Fibroblast of skin of right quadriceps (primary cell): Measurements from ENCODE around the gene VPS54.

Experiments used
- DNase-seq: peaks from one replicate; pipeline ENCODE4 v3.0.0-alpha.2; 2013

The VPS54 gene, protein sequence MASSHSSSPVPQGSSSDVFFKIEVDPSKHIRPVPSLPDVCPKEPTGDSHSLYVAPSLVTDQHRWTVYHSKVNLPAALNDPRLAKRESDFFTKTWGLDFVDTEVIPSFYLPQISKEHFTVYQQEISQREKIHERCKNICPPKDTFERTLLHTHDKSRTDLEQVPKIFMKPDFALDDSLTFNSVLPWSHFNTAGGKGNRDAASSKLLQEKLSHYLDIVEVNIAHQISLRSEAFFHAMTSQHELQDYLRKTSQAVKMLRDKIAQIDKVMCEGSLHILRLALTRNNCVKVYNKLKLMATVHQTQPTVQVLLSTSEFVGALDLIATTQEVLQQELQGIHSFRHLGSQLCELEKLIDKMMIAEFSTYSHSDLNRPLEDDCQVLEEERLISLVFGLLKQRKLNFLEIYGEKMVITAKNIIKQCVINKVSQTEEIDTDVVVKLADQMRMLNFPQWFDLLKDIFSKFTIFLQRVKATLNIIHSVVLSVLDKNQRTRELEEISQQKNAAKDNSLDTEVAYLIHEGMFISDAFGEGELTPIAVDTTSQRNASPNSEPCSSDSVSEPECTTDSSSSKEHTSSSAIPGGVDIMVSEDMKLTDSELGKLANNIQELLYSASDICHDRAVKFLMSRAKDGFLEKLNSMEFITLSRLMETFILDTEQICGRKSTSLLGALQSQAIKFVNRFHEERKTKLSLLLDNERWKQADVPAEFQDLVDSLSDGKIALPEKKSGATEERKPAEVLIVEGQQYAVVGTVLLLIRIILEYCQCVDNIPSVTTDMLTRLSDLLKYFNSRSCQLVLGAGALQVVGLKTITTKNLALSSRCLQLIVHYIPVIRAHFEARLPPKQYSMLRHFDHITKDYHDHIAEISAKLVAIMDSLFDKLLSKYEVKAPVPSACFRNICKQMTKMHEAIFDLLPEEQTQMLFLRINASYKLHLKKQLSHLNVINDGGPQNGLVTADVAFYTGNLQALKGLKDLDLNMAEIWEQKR

DNA sequence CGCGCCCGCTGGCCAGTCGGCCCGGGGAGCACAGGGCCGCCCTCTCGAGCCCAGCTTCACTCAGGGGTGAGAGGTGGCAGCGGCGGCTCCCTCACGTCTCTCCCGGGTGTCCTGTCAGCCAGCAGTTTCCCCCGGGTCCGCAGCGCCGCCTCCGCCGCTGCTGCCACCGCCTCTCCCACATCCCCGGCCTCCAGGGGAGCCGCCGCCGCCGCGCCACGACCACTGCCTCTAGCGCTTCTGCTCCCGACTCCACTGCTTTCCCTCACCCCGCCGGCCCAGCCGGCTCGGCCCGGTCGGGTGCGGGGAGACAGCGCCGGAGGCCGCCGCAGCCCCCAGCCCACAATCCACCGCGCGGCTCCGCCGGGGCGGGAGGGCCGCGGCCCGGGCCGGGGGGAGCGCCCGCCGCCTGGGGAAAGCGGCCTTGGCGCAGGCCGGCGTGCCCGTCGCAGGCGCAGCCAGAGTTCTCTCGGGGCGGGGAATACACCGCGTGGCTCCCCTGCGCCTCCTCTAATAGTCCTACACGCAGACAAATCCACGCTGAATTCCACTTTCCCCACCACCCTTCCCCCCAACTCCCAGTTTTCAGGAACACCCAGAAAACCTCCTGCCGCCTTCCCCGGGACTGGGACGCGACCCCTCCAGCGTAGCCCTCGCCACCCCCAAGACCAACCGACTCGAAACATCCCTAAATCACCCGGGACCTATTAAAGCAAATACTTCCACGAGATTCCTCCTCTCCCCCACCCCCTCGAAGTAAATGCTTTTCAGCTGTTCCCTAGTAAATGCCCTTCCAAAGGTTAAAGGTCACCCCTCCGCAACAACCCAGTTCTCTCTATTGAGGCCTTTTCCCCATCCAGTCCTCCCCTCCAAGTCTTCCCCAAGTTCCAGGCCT, at the start of gene VPS54:
Gene VPS54 (minus strand): TSS at position 346 of the 892 bp plus-strand sequence. CDS start 35,429 bp downstream, outside the sequence.
- peak; percentile 66 for DNase-seq

DNA sequence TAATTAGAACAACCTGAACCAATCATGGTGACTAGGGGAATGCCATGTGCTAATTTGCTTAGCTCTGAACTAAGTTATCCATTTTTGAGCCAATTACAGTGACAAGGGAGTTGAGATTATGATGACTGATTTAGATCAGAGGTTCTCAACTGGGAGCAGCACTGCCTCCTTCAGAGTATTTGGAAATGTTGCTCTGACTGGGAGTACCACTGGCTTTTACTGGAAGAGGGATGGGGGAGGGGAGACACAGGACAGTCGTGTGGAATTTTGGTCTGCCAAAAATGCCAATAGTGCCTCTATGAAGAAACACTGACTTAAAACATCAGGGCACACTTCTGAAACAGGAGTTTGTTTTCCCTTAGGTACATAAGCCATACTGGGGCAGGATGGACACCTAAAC, 48.1 kb upstream of the VPS54 start:
- no peak for DNase-seq

DNA sequence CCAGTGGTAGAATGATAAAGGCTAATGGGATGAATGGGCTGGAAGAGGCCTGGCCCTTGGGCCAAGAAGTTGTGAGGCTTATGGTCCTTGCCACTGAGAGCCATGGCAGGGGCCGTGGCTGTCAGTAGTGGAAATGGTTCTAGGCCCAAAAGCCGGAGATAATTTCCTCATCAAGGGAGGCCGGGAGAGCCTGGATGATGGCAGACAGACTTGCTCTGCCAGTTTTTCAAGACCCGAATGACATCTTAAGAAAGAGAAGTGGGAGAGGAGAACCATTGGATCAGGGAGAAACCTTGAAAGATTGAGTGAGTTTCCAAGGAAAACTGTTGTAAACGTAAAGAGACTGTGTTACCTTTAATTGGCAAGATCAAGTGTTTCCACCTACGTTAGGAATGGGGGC, 46.3 kb upstream of the VPS54 start:
- DNase-seq = no peak

DNA sequence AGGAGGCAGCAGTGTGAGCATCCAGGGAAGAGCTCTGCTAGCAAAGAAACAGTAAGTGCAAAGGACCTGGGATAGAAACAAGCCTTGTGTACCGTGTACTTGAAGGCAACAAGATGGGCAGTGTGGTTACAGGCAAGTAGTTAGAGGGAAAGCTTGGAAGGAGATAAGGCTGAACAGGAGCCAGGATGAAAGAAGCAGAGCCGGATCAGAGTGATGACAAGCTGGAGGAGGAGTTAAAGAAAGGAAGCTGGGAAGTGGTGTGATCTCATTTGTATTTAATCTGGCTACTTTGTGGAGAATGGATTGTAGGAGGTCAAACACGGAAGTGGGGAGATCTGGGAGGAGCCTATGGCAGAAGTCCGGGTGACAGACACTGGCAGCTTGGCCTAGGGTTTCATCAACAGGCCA, 44.7 kb upstream of the VPS54 start:
- peak; percentile 54 for DNase-seq

DNA sequence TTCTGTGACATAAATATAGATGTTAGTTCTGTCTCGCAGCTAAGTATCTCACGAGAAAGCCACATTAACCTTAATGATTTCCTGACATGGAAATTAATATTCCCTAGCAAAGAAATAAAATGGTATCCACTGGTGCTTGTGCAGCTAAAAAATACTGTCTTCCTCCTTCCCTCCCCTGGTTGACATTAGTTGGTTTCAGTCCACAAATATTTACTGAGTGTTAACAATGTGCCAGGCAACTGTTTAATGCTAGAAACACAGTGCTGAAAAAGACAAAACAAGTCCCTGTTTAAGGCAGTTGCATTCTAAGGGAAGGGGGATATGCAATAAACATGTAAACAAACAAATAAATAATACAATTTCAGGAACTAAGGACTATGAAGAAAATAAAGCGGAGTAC, 44.2 kb upstream of the VPS54 start:
- DNase-seq = no peak

DNA sequence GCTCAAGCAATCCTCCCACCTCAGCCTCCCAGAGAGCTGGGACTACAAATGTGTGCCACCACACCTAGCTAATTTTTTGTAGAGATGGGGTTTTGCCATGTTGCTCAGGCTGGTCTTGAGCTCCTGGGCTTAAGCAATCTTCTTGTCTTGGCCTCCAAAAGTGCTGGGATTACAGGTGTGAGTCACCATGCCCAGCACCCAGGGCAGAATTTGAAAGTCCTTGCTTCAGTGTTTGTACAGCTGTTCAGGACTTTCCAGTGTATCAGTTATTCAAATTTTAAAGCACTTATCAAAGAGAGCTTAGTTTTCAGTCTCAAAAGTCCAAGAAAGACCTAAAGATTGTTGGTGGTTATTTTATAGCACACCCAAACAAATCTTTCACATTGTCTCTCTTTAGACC, 43.6 kb upstream of the VPS54 start:
- DNase-seq = peak; percentile 44

DNA sequence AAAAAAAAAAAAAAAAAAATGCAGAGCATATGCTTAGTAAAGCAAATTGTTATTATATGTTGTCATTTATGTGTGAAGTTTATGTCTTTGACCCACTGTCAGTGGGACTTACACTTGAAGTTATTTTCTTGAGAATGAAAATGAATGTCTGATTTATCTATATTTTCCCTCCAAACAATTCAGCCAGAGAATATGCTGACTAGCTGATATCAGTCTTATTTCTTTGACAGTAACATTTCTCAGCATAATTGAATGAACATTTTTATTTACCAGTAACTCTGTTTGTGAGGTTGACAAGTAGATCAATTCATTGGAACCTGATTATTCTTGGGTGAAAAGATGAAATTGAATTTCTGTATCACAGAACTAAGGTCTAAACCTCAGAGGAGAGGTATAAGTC, 40.0 kb upstream of the VPS54 start:
- DNase-seq = no peak

DNA sequence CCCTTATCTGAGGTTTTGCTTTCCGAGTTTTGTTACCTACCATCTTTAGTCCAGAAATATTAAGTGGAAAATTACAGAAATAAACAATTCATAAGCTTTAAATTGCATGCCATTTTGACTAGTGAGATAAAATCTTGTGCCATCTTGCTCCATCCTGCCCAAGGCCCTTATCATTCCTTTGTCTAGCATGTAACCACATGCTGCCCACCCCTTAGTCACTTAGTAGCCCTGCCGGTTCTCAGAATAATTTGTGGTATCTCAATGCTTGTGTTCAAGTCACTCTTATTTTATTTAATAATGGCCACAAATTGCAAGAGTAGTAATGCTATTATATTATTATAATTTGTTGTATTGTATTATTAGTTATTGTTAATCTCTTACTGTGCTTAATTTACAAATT, 36.8 kb upstream of the VPS54 start:
- no peak for DNase-seq

DNA sequence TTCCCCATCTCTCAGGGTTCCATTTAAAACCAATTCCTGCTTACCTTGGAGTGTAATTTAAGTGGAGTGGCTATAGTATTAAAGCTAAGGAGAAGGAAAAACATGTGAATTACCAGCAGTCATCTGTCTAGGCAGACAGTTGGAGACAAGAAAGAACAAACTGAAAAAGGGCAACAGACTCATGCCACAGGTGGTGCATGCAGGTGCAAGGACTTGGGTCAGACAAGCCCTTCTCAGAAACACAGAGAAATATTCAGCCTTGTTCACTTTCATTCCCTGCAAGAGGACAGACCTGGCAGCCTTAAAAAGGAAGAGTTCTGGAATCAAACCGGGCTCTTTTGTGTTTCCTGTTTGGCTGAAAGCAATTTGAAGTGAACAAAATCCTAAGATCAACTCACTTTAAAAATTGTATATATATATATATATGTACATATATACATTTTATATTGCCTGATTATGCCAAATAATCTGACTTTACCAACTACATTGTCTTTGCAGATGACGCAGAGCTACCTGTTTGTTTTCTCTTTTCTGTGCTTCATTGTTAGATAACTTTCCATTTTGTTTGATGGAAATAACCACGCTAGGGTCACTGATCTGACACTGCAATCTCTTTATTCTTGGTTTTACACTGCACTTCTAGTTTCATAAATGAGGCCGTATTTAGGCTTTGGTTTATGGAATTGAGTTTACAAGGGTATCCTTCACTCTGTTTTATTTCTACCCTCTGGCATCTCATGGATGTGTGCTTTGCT, 35.1 kb upstream of the VPS54 start:
- DNase-seq = no peak

DNA sequence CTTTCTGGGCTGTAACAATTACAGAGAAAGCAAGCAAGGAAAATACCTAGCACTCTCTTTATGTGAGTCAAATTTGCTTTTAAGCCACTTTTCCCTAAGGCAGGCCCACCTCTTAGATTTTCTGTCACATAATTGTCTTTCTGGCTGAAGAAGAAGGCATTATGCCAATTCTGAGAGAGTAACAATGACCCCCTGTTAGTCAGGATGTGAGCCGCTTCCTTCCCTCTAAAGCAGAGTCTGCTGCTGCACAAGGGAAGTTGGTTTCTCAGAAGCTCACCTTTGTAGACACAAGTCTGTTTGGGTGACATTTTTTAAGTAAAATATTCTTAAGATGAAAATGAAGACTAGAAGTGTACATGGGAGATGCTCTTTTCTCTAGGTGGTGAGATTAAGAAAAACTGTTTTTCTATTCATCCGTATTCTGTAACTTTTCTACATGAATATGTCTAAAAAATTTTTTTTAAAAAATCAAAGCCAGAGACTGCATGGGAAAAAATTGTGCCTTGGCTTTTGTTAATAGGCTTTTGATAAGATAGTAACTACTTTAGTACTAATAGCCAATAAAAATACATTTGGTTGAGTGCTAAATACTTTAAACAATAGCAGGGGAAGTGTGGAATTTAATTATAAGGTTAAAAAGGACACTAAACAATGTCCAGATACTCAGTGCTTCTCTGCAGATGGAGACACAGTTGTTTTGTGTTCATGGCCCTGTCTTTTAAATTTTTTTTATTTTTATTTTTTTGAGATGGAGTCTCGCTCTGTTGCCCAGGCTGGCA, 33.4 kb upstream of the VPS54 start:
- no peak for DNase-seq

DNA sequence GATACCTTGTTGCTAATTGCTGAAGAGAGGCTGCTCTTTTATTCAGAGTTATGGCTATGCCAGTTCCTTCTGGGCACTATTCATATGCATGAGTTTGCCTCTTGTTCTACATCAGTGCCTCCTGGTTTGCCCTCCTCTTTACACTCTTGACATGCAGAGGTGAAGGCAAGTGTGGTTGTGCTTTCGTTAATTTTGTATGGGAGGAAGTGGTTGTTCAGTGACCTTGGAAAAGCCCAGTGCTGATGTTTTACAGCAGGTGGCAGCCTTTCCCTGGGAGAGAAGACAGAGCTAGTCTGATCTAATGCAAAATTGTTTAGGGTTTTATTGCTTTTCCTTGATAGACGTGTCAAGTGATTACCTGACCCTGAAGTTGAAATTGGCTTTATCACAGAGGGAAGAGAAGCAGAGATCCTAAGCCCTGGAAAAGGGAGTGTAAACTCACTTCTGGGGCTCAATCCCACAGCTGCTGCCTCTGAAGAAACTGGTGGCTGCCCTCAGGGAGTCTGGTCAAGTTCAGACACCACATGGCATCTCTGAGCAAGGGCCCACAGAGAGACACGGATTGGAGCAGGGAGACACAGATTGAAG, 30.5 kb upstream of the VPS54 start:
- peak; percentile 68 for DNase-seq

DNA sequence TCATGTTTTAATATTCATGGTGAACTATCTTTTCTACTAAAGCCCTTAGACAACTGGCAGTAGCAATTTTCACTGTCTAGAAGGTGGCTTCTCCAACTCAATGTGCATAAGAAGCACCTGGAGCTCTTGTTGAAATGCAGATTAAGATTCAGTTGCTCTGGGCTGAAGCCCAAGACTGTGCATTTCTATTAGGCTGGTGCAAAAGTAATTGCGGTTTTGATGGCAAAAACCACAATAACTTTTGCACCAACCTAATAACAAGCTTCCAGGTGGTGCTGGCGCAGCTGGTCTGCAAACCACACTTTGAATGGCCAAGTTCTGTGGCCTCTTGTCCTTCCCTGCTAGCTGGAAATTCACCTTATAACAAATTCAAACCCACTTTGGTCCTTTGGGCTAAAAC, 26.7 kb upstream of the VPS54 start:
- no peak for DNase-seq

DNA sequence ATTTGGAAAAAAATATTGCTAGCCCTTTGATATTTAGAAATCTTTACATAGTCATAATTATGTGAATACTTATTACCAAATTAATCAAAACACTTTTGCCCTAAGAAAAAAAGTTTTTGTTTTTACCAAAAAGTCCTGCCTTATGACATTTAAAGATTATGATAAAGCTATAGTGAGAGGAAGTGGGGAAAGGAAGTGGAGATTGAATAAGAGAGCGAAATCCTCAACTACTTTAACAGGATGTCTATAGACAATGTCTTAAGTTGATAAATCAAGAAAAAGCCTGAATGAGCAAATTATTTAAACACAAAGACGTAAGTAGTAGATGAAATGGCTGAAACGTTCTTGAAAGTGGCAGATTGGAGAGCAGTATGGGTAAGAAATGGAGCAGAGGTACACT, 20.9 kb upstream of the VPS54 start:
- no peak for DNase-seq

DNA sequence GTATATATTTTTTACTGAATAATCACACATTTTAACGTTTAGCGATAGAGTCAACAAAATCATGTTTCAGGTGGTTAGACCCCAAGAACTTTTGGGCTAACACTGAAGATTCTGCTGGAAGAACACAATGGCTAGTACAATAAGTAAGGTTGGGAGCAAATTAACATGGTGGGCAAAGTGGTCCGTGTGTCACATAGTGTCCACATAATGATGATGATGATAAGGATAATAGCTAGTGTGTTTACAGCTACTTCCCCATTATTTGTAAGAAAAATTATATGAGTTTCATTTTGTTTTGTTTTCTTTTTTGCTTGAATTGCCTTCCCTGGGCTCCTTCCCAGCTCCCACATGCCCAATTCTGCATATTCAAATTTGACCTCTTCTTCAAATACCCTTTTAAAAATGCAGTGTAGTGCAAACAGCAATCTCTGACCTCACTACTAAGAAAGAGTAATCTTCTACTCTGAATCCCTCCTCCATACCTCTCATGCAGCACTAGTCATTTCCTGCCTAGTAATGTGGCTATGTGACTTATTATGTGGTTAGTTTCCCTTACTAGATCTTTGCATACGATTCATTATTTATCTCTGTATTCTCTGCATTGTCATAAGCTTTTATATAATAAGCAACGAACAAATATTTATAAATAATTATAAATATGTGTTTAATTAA, 16.9 kb upstream of the VPS54 start:
- DNase-seq = peak; percentile 78

DNA sequence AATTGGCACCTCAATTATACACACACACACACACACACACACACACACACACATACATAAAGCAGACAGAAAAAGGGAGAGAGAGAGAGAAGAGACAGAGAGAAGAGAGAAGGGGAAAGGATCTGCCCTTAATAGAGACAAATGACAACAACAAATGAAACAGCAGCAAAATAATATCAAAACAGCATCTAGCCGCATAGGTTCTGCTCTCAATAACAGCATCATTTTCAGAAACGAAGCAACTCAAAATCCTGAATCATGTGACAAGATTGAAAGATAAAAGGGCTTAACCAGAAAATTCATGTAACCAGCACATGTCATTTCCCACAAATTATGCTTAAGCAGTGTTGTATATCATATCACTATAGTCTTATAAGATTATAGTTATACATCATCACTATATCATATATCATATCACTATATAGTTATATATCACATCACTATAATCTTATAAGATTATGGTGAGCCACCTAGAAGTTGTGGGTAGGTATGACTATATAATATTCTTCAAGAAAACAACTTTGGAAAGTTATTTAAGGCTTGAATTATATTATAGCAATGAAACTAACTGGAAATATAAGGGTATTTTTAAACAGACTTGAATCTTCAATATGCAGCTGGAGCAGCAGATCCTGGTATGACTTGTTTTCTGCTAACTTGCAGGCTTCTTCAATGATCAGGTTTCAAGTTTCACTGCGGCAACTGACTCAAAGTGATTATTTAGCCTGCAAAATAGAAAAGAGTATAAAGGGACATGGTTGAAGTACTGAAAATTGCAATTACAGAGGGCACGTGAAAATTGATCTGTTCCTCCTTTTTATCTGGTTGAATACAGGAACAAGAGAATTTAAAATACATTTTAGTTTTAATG, 16.1 kb upstream of the VPS54 start:
- peak; percentile 39 for DNase-seq

DNA sequence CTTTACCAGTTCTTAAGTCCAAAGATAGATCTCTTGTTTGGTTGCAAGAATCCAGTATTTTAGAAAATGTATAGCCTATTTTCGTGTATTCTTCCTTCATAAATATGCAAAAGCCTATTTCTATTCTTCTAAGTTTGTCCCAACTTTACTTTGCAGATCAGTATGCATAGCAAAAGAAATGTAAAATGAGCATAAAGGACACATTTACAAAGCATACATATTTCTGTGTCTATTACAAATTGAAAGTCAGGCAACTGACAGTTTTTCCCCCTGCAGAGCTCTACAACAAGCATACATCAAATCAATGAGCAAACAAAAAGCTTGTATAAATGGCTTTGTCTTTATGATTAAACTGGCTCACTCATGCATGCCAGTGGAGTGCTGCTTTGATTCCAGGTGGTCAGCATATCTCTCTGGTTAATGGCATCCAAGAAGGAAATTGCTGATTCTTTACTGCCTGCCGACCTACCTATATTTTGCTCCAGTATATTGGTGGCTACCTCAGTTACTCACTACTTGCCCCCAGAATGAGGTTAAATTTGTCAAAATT, 10.0 kb upstream of the VPS54 start:
- DNase-seq = no peak

DNA sequence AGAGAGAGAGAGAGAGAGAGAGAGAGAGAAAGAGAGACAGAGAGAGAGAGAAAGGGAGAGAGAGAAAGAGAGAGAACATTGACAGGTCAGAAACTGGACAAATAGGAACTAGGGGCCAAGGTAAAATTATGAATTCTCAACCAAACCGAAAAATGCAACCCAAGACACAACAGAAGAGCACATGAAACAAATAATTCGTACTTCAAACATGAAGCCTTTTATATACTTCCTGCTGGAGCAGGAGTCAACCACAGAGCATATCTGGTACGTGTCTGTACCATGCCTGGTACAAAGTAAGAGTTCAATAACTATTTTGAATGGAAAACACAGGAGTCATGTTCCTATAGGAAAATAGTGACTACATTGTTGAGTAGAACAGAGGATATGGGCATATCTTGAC, 6.5 kb upstream of the VPS54 start:
- no peak for DNase-seq

DNA sequence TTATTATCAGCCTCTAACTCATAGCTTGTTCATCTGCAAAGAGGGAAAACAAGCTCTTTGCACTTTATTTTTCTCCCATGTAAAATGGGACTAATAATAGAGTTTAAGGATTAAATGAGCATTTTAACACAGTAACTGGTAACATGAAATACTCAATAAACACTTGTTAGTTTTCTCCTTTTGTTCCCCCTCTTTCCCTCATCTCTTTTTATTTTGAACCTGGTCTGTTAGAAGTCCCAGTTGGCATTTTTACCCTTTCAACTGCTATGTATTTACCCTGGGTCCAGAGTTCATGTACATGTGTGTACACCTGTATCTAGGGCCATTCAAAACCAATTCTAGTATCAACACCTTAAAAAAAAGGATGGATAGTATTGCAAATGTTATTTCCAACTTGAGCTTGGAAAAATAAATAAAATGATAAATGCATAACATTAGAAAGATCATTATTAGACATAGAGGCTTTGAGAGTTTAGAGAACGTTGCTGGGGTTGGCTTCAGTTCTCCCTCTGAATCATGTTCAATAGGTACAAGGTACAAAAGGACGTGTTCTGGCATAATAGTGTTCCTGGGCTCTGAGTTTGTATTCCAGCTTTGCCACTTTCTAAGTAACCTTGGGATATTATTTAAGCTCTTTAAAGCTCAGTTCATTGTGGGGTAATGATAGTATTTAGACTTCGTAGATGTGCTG, 5.2 kb upstream of the VPS54 start:
- no peak for DNase-seq
